Gastroesophageal sphincter (tissue), 4 donors: ENCODE measurements around the gene GOT1. TPM values are rescaled to one million over a fixed set of nuclear protein-coding genes. Genes with fewer than 3 reads are reported as not detected.

Experiments
- ATAC-seq: fragments of 150-250 bp; one replicate; pipeline ENCODE4 v1.9.1; 2016; ENCODE audit warnings: mild to moderate bottlenecking, moderate library complexity
- H3K27ac ChIP-seq, 4 donors: fragments of 200-600 bp; sonication (generic) in 3 of 4; 1 replicate in 3 of 4; 2 replicates in 1 of 4; pipeline ENCODE4 v1.5.1; 2016 to 2019
- H3K27me3 ChIP-seq: fragments of 200-600 bp; sonication (generic); one replicate; pipeline ENCODE4 v1.5.1; 2019
- H3K36me3 ChIP-seq, 2 donors: fragments of 200-600 bp; sonication (generic); one replicate each; pipeline ENCODE4 v1.5.1; 2019; ENCODE audit warnings: control low read depth in 1 of 2
- H3K4me1 ChIP-seq, 3 donors: fragments of 200-600 bp; sonication (generic); 1 replicate in 2 of 3; 2 replicates in 1 of 3; pipeline ENCODE4 v1.5.1; 2016 to 2019; ENCODE audit warnings: control low read depth in 2 of 3
- H3K4me3 ChIP-seq, 2 donors: fragments of 200-600 bp; sonication (generic); one replicate each; pipeline ENCODE4 v1.5.1; 2019; ENCODE audit warnings: mild to moderate bottlenecking in 1 of 2, moderate library complexity in 1 of 2
- H3K9me3 ChIP-seq, 3 donors: fragments of 200-600 bp; sonication (generic); one replicate each; pipeline ENCODE4 v1.5.1; 2017 to 2019; ENCODE audit warnings: control low read depth in 2 of 3
- CTCF ChIP-seq, 4 experiments: fragments of 200-600 bp in 2 of 4; fragments of 450-650 bp in 2 of 4; sonication (generic) in 1 of 4; IDR thresholded peaks; one replicate each; pipeline ENCODE4 v1.5.1; 2017 to 2019; ENCODE audit warnings: antibody characterized with exemption in 4 of 4, mild to moderate bottlenecking in 2 of 4, moderate library complexity in 2 of 4
- EP300 ChIP-seq: sonication (generic); formaldehyde crosslinking; IDR thresholded peaks from one replicate; pipeline ENCODE4 v1.6.1; 2017; ENCODE audit warnings: antibody characterized with exemption, mild to moderate bottlenecking
- POLR2A ChIP-seq, 2 donors: fragments of 450-650 bp; IDR thresholded peaks; one replicate each; pipeline ENCODE4 v1.6.1; 2017; ENCODE audit warnings: antibody characterized with exemption in 2 of 2, mild to moderate bottlenecking in 2 of 2, moderate library complexity in 1 of 2
- POLR2AphosphoS5 ChIP-seq: sonication (generic); formaldehyde crosslinking; IDR thresholded peaks from one replicate; pipeline ENCODE4 v1.6.1; 2017; ENCODE audit warnings: antibody characterized with exemption
- WGBS, 2 donors: methylation state at CpG; one replicate each; pipeline ENCODE4 v1.1.5; 2018; ENCODE audit warnings: low coverage in 1 of 2; 5-methylcytosine and 5-hydroxymethylcytosine counted together
- total RNA-seq, 4 donors: library from RNA; depleted of rRNA; stranded (reverse); fragments of >200 nt; gene quantifications; one replicate each; pipeline ENCODE4 v1.1.0, GENCODE V29; 2016

GOT1 gene
- total RNA-seq, 4 donors from 2014 or later = 15.8 to 32.2 (median 23.2) TPM

- no peak for TF ChIP-seq POLR2AphosphoS5
- no peak for TF ChIP-seq POLR2A (IDR thresholded peaks at IDR 0.05)
- TF ChIP-seq CTCF (IDR thresholded peaks at IDR 0.05) = no peak
- no peak for TF ChIP-seq EP300
- WGBS, 2 donors = 100% methylated on average over 1 of the region's 3 CpGs; no CpG with 5 or more reads in 1 of the 2 donors
- ATAC-seq = no peak
Observed at GRCh38 chr10:99406149-99406548, 24.3 kb downstream of the GOT1 start.

GRCh38 chr10:99403674-99404073, 26.8 kb downstream of the GOT1 start:
- ATAC-seq = no peak
- Histone ChIP-seq H3K27me3 (no peaks in the 10 kb centered on the region), H3K9me3 (no peaks in the 10 kb centered on the region), H3K36me3 (peaks cover 6 to 86% of the 10 kb centered on the region in 2 donors), H3K4me3 (no peak overlapping the region), H3K4me1 (no peaks in the 10 kb centered on the region), H3K27ac (no peak overlapping the region)
- TF ChIP-seq POLR2AphosphoS5 (no peak), CTCF (IDR thresholded peaks at IDR 0.05) (no peak), EP300 (no peak), POLR2A (IDR thresholded peaks at IDR 0.05) (no peak)
- 70 to 93% methylated on average over 2 to 8 of the region's 9 CpGs for WGBS, 2 donors

More at GRCh38 chr10:99406149-99406548, 24.3 kb downstream of the GOT1 start:
- Histone ChIP-seq H3K4me3 (no peak overlapping the region), H3K36me3 (peaks cover 6 to 65% of the 10 kb centered on the region in 2 donors), H3K27me3 (no peaks in the 10 kb centered on the region), H3K9me3 (no peaks in the 10 kb centered on the region), H3K4me1 (peaks cover 0 to 6% (median 0%) of the 10 kb centered on the region in 3 donors), H3K27ac (no peak overlapping the region)

- H3K9me3 ChIP-seq = no peaks in the 10 kb centered on the region
- TF ChIP-seq CTCF (IDR thresholded peaks at IDR 0.05) (no peak), EP300 (no peak), POLR2A (IDR thresholded peaks at IDR 0.05) (no peak), POLR2AphosphoS5 (no peak)
- WGBS, 2 donors = 85 to 100% methylated on average over 3 of the region's 3 CpGs
- no peak for ATAC-seq
- H3K27me3 ChIP-seq = no peaks in the 10 kb centered on the region
- no peak overlapping the region for H3K4me3 ChIP-seq
- no peaks in the 10 kb centered on the region for H3K4me1 ChIP-seq
- H3K27ac ChIP-seq = no peak overlapping the region
- peaks cover 0 to 92% of the 10 kb centered on the region in 2 donors for H3K36me3 ChIP-seq
Observed at GRCh38 chr10:99399664-99400063, 30.8 kb downstream of the GOT1 start.

- ATAC-seq = no peak
- Histone ChIP-seq H3K9me3 (no peaks in the 10 kb centered on the region), H3K4me3 (no peak overlapping the region), H3K36me3 (peaks cover 0 to 60% of the 10 kb centered on the region in 2 donors), H3K27me3 (no peaks in the 10 kb centered on the region), H3K4me1 (peaks cover 0 to 16% (median 0%) of the 10 kb centered on the region in 3 donors), H3K27ac (peak overlapping the region in 1 of 4 donors; percentile 23)
- WGBS, 2 donors = 57 to 62% methylated on average over 3 of the region's 3 CpGs
- no peak for TF ChIP-seq POLR2A (IDR thresholded peaks at IDR 0.05)
- TF ChIP-seq CTCF (IDR thresholded peaks at IDR 0.05) = no peak
- no peak for TF ChIP-seq POLR2AphosphoS5
- TF ChIP-seq EP300 = no peak
Observed at GRCh38 chr10:99396471-99396870, 34.0 kb downstream of the GOT1 start.

- WGBS, 2 donors = 50 to 73% methylated on average over 2 of the region's 2 CpGs
- Histone ChIP-seq H3K27me3 (no peaks in the 10 kb centered on the region), H3K9me3 (no peaks in the 10 kb centered on the region), H3K4me1 (peaks cover 0 to 22% (median 0%) of the 10 kb centered on the region in 3 donors), H3K4me3 (no peak overlapping the region), H3K27ac (peak overlapping the region in 1 of 4 donors; percentile 23), H3K36me3 (peaks cover 0 to 54% of the 10 kb centered on the region in 2 donors)
- TF ChIP-seq EP300 = no peak
- no peak for ATAC-seq
Observed at GRCh38 chr10:99395750-99396445, 34.5 kb downstream of the GOT1 start.
